HL-60 (cell line): Measurements from ENCODE around the gene ZNF611.

Experiments used
- DNase-seq, 2 experiments: peaks; one replicate each; pipeline ENCODE4 v3.0.0-alpha.2; 2010 to 2020; ENCODE audit warnings: low read depth in 1 of 2, low spot score in 1 of 2
- H3K27ac ChIP-seq: fragments of 250-450 bp; sonication (Bioruptor Pico); replicated peaks from 2 replicates; pipeline ENCODE4 v1.5.1; 2020; ENCODE audit warnings: mild to moderate bottlenecking, moderate library complexity
- H3K27me3 ChIP-seq: fragments of 250-450 bp; sonication (Bioruptor Pico); 2 replicates; pipeline ENCODE4 v1.5.1; 2021; ENCODE audit warnings: mild to moderate bottlenecking, moderate library complexity; ENCODE audit not compliant: insufficient read depth, poor library complexity, severe bottlenecking
- H3K4me3 ChIP-seq: replicated peaks from 2 replicates; pipeline ENCODE4 v1.5.1; 2011; ENCODE audit warnings: mild to moderate bottlenecking, control low read depth, low read length; ENCODE audit not compliant: insufficient read depth
- GABPA ChIP-seq: IDR thresholded peaks from 2 replicates; pipeline ENCODE4 v1.6.1; 2012; ENCODE audit warnings: low read depth
- POLR2AphosphoS5 ChIP-seq: IDR thresholded peaks from 2 replicates; pipeline ENCODE4 v1.6.1; 2012; ENCODE audit warnings: low read depth
- SPI1 ChIP-seq: IDR thresholded peaks from 2 replicates; pipeline ENCODE4 v1.6.1; 2012; ENCODE audit warnings: low read depth, mild to moderate bottlenecking, borderline replicate concordance
- TF ChIP-seq, protein P1 (sequence below): IDR thresholded peaks from one replicate; pipeline ENCODE4 v1.5.1; 2011; ENCODE audit warnings: low read length, control low read depth, inconsistent platforms; ENCODE audit not compliant: insufficient read depth
- TF ChIP-seq, protein P2 (sequence below): IDR thresholded peaks from 2 replicates; pipeline ENCODE4 v1.6.1; 2012; ENCODE audit warnings: low read depth; ENCODE audit not compliant: insufficient replicate concordance

The ZNF611 gene

DNA sequence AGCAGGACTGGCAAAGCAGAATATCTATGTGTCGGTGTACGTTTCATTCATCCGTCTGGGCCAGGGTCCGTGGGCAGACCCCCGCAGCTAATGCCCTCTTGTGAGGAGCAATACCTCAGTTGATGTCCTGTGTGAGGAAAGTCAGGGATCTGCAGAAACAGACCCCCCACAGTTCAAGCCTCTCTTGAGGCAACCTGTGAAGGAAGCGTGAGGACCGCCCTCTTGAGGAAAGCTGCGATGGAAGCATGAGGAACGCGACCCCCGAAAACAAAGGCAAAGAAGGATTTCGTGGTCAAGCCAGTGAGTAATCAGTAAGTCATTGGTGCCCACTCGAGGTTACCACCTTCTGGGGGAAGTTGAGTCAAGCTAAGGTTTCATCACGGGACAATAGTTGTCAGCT lies 75.8 kb downstream of the ZNF611 start:
- no peak for DNase-seq
- Histone ChIP-seq H3K4me3 (no peak overlapping the region), H3K27ac (no peak overlapping the region), H3K27me3 (no peaks in the 10 kb centered on the region)
- TF ChIP-seq SPI1 (no peak), POLR2AphosphoS5 (no peak), GABPA (no peak)
- TF ChIP-seq, protein P1, sequence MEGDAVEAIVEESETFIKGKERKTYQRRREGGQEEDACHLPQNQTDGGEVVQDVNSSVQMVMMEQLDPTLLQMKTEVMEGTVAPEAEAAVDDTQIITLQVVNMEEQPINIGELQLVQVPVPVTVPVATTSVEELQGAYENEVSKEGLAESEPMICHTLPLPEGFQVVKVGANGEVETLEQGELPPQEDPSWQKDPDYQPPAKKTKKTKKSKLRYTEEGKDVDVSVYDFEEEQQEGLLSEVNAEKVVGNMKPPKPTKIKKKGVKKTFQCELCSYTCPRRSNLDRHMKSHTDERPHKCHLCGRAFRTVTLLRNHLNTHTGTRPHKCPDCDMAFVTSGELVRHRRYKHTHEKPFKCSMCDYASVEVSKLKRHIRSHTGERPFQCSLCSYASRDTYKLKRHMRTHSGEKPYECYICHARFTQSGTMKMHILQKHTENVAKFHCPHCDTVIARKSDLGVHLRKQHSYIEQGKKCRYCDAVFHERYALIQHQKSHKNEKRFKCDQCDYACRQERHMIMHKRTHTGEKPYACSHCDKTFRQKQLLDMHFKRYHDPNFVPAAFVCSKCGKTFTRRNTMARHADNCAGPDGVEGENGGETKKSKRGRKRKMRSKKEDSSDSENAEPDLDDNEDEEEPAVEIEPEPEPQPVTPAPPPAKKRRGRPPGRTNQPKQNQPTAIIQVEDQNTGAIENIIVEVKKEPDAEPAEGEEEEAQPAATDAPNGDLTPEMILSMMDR, result no peak
- TF ChIP-seq, protein P2, sequence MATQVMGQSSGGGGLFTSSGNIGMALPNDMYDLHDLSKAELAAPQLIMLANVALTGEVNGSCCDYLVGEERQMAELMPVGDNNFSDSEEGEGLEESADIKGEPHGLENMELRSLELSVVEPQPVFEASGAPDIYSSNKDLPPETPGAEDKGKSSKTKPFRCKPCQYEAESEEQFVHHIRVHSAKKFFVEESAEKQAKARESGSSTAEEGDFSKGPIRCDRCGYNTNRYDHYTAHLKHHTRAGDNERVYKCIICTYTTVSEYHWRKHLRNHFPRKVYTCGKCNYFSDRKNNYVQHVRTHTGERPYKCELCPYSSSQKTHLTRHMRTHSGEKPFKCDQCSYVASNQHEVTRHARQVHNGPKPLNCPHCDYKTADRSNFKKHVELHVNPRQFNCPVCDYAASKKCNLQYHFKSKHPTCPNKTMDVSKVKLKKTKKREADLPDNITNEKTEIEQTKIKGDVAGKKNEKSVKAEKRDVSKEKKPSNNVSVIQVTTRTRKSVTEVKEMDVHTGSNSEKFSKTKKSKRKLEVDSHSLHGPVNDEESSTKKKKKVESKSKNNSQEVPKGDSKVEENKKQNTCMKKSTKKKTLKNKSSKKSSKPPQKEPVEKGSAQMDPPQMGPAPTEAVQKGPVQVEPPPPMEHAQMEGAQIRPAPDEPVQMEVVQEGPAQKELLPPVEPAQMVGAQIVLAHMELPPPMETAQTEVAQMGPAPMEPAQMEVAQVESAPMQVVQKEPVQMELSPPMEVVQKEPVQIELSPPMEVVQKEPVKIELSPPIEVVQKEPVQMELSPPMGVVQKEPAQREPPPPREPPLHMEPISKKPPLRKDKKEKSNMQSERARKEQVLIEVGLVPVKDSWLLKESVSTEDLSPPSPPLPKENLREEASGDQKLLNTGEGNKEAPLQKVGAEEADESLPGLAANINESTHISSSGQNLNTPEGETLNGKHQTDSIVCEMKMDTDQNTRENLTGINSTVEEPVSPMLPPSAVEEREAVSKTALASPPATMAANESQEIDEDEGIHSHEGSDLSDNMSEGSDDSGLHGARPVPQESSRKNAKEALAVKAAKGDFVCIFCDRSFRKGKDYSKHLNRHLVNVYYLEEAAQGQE, result no peak

DNA sequence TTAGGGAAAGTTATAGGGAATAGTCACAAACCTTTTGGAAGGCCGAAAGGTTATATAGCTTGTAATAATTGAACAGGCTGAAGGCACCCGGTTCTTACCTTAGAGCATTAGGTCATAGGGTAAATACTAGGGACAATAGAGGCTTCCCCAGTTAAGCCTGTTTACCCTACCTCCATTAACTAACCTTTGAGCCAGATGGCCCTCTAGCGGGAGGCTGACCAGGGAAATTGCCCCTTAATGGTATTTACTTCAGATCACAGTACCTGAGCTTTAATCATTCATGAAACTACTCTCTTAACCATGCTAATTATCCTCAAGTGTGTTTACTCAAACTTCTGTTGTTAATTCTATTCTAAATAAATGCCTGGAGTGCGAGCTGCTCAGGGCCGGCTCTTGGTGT lies 76.2 kb downstream of the ZNF611 start:
- no peak overlapping the region for H3K27ac ChIP-seq
- H3K27me3 ChIP-seq, result no peaks in the 10 kb centered on the region
- DNase-seq, result no peak
- H3K4me3 ChIP-seq, result no peak overlapping the region
- TF ChIP-seq POLR2AphosphoS5 (no peak), SPI1 (no peak), GABPA (no peak)
- TF ChIP-seq, protein P2, result no peak
- TF ChIP-seq, protein P1, result no peak

DNA sequence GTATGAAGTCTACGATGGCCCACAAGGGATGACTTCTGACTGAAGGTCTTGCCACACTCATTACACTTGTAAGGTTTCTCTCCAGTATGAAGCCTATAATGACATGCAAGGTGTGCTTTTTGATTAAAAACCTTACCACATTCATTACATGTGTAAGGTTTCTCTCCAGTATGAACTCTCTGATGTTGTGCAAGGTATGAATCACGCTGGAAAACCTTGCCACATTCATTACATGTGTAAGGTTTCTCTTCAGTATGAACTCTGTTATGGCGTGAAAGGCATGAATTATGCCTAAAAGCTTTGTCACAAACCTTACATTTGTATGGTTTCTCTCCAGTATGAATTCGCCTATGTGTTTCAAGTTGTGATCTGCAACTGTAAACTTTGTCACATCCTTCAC lies 81.7 kb downstream of the ZNF611 start:
- TF ChIP-seq POLR2AphosphoS5, result no peak
- TF ChIP-seq, protein P2, result no peak
- no peak for TF ChIP-seq SPI1
- TF ChIP-seq GABPA, result no peak
- TF ChIP-seq, protein P1, result no peak
- no peaks in the 10 kb centered on the region for H3K27me3 ChIP-seq
- DNase-seq, result no peak
- H3K27ac ChIP-seq, result no peak overlapping the region
- H3K4me3 ChIP-seq, result no peak overlapping the region
